Stimulated activated CD4-positive, alpha-beta T cell treated with anti-CD3 and anti-CD28 coated beads, Interleukin-12 subunit alpha, Interleukin-12 subunit beta, amount 100 ng/mL, for 4 hours (primary cell): Measurements from ENCODE around the gene LHFPL2.
"Not testable (repeated sequence)": the region's sequence is repeated elsewhere in the genome, so short reads cannot be mapped to it uniquely, and the experiment has no call there.

Experiments
- DNase-seq: peaks from one replicate; pipeline ENCODE4 v3.0.0-alpha.2; 2020

LHFPL2 gene

DNA sequence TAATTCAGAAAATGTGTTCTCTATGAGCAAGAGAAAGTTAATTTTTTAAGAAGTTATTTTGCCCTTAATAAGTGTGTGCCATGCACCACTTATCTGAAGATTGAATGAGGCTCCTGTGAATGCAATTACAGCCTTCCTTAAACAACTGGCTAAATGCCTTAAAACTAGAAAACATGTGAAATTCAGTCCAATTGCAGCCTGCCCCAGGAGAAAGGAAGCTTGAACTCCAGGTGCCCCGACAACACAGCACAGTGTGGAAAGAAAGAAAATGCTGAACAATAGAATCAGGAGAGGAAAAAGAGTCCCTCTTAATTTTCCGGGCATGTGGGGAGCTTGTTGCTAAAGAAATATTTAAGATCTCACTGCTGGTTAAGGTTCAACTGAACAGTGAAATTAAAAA is 8.8 kb downstream of the LHFPL2 start:
- no peak for DNase-seq

DNA sequence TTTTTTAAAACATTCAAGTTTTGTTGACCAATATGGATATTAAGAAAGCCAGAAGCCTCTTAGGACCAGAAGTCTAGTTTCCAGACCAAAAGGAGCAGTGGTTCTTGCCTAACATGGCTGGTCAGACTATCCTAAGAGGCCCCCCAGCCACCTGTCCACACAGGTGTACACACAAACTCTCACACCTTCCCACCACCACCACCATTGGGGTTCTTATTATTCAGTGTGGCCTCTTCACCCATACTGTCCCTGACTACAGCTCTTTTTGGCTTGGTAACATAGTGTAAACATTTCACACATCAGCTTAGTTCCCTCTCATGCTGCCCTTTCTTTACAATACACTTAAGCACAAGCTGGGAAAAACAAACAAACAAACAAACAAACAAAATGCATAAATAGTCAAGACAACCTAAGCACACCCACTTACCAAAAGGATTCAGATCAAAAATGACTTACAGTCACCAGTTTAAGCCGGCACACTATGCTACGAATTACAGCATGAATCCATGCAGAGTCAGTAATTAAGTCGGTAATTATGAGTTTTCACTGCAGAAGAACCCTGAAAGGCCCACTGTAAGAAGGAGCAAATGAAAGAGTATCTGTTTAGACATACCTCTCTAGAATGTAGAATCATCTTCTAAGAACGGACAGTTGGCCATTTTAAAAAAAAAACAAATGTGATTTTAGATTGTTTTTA is 9.5 kb downstream of the LHFPL2 start:
- no peak for DNase-seq

DNA sequence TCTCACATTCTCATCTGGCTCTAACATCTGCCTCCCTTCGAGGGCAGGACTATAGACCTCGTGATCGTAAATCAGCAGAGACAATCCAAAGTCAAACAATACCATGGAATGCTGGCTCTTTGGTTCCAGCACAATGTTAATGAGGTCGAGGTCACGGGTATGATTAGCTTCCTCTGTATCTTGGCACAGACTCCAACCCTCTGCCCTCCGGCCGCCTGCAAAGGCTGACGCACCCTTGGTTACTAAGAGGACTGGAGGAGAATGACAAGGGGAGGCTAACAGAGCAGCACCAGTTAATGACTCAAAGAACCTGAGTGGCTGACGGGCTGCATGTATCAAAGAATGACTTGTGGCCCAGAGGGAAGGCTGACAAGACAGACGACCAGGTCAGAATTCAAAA is 10.1 kb downstream of the LHFPL2 start:
- DNase-seq, result no peak

DNA sequence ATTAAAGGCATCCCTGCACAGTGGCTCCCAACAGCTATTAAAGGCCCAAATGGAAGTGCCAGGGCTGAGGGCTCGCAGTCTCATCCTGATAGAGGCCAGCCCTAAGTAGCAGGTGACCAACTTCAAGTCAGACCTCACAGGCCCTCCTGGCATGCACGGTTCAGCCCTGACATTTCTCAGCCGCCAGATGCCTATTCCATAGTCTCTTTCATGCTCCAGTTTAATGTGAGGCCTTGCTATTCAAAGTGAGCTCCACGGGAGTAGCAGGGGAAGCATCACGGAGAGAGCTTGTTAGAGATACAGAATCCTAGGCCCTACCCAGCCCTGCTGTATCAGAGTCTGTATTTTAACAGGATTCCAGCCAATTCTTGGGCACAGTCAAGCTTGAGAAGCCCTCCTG is 11.1 kb downstream of the LHFPL2 start:
- DNase-seq, result no peak

DNA sequence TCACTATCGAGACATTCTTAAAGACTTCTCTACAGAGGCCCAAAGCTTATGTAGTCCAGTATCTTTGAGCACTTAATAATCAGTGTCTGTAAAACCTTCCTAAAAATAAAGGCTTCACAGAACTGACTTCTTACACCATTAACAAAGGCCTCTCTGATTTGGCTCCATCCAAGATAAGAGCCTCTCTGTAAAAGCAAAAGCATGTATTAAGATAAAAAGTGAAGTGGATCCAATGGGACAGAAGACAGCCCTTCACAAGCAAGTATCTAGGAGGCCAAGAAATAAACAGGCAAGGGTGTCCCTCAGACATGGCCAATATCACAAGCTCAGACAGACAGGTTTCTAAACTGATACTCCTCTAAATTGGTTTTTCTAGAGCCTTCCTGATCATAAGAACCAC is 11.9 kb downstream of the LHFPL2 start:
- DNase-seq, result no peak

DNA sequence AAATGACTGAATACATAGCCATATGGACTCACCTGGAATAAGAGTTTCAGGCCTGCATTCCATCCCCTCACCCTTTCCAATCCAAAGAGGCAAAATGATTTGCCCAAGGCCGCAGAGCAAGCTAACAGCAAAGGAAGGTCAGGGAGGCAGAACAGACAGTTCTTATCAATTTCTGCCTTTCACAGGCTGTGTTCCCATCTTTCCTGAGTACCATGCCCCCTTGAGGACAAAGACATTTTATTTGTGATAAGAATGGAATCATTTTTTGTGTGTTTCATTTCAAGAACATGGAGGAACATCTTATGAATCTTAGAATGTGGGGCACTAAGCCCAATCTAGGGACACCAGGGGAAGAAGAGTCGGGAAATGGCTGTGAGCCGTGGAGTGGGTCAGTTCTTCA is 13.9 kb downstream of the LHFPL2 start:
- no peak for DNase-seq

DNA sequence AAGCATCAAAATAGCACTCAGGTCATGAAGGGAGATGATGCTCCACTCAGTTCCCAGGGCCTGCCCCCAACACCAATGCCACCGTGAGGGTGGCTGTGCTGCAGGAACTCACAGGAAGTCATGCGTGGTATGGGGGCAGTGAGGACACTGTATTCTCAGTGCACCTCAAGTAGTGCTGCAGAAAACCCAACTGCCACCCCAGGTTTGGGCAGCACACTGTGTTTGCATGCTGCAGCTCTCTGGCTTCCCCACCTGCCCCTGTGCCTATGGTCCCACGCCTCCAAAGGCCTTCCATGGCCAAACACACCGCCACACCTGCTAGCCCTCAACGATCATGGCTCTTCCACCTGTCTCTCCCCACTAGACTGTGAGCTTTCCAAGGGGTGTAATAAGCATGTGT is 14.3 kb downstream of the LHFPL2 start:
- no peak for DNase-seq

DNA sequence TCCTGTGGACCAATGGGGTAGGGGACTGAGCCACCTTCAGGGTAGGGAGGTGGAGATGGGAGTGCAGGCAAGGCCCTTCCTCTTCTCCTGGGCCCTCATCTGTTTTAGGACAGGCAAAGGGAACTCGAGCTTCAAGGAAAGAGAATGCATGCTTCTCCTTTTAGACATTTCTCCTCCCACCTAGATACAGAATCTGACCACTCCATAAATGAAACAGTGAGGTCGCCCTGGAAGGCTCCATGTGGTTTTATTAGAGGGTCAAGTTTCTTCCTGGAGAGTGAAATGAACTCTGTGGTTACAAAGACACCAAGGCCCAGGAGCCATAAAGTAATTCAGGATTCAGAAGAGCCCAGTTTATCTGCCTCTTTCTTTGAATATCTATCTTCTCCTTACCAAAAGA is 14.9 kb downstream of the LHFPL2 start:
- no peak for DNase-seq

DNA sequence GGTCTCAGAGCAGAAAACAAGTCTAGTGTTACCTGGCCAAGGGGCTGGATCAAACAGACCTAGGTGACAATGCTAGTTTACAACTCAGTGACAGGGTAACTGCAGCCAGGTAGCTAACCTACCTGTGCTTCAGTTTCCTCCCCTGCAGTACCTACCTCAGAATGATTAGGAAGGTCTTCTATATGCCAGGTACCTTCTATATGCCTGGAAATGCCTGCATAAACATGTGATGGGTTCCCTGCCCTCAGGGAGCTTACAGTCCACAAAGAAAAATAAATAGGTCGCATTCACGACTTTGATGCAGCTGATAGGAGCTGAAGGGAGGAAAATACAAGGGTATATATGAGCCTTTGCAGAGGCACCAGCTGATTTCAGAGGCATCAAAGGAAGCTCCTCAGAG is 16.1 kb downstream of the LHFPL2 start:
- no peak for DNase-seq

DNA sequence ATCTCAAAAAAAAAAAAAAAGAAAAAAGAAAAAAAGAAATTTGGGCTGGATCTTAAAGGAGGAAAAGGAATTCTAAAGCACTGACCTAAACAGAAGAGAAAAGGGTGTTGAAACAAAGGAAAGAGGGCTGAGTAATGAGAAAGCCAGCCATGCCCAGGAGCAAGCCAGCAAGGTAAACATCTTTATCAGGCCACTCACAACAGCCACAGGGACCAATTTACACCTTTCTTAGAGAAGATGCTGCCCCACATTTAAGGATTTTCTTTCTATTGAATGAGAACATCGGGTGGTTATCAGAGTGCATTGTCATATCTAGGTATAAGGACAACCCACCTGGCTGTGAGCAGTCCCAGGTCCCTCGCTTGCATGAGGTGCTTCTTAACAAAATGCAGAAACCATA is 16.6 kb downstream of the LHFPL2 start:
- DNase-seq, result no peak

DNA sequence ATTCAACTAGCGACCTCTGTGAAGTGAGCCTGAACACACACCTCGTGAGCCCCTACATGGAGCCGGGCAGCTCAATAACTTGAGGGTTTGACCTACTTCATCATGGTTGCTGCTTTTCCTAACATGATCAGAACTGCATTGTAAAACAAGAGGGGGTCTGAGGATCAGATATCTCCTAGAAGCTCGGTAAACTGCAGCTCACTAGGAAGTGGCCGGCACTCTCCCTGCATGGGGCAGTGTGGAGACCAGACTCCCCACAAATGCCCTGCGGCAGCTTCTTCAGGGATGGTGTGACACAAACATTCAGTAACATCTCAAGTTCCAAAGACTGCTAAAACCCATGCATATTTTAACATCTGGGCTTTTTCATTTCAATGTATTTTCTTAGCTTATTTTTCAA is 18.5 kb downstream of the LHFPL2 start:
- DNase-seq, result no peak

DNA sequence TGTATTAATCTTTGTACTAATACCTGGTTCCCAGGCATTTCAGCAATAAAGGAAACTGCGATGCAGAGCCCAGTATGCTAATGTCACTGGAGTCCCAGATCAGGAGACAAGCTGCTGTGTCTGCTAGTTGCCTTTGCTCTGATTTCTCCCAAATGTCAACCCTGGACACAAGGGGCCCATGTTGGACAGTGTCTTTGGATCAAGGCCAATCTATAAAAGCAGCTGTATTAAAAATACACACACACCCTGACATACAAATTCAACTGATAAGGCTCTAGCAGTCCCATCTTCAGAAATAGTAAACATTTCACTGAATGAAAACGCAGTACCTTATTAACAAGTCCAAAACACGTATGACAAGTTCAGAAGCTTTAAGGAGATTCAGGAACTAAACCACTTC is 18.9 kb downstream of the LHFPL2 start:
- no peak for DNase-seq

DNA sequence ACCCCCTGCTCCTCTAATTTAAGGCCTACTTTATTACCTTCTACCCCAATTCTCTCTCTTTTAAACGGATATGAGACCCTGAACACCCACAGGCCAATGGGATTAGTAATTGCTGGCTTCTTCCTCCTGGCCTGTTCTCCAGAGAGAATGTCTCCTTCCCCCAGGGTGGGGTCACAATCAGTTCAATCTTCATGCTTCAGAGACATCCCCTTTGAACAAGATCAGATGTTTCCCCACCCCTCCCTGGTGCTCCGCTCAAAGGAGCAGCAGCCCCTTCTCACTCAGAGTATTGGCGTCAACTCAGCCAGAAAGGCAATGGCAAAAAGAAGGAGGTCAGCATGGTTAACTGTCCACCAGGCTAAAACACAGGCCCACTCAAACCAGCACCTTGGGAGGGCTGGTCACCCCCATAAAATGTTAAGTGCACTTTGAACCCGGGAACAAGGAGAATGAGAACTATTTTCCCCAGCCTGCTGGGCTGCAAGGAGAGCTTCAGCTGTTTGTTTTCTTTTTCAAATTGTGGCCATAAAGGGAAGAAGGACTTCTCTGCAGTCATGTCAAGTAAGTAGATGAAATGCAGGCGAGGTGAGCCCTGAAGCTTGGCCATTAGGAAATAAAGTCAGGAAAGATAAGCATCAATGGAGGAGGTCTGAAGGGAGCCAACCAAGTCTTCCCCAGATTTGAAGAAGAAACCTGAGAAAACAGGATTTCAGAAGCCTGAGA is 20.1 kb downstream of the LHFPL2 start:
- DNase-seq, result no peak

DNA sequence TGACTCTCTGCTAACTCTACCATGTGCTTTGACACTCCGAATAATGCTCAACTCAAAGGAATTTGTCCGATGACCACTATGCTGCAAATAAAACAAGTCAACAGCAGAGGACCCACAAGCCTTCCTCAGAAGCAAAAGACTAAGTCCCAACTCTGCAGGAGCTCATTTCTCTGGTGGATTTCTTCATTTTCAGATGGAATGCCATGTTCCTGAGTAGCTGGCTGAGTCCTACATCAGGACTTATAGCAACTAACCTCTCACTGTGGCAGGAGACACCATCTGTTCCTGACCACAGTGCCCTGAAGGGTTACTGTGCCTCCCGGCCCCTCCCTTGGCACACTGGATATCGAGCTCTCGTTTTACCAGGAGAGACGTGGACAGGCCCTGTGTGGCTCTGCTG is 20.8 kb downstream of the LHFPL2 start:
- no peak for DNase-seq

DNA sequence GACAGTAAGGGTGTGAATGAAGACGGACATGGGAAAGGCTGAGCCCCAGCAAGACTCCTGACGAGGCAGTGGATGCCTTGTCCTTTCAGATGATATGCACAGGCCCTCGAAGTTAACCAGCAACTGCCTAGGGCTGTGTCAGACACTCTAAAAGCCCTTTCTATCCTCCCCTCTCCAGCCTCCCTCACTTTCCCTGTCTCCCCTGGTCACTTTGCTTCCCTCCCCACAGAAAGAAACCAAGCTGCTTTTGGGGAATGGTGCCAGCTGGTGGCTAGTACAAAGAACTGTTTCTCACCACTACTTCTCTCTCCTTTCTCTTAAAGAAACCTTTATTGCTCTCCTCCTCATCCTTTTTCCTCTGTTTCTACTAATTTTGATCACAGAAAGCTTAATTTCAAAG is 21.4 kb downstream of the LHFPL2 start:
- DNase-seq, result no peak

DNA sequence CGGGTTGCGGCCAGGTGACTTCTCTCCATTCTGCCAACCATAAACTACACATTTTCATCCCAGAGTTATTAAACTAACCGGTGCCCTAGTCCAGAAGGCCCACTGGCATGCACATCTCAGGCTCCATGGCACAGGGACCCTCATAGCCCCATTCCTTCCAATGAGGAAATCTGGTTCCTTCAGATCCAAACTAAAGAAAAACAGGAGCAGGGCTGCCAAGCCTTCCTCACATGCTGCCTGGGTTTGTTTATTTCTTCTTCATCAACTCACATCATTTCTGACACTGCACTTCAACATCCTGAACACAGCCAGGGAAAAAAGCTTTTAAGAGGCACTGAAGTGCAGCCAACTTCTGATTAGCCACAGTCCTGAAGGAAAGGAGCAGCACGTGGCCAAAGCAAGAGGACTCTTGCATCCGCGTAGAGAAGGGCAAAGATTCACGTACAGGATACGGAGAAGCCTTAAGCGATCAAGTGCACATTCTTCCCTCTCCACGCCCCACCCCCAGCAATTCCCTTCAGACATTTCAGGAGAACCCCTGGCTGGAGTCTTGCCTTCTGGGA is 22.5 kb downstream of the LHFPL2 start:
- DNase-seq, result no peak

DNA sequence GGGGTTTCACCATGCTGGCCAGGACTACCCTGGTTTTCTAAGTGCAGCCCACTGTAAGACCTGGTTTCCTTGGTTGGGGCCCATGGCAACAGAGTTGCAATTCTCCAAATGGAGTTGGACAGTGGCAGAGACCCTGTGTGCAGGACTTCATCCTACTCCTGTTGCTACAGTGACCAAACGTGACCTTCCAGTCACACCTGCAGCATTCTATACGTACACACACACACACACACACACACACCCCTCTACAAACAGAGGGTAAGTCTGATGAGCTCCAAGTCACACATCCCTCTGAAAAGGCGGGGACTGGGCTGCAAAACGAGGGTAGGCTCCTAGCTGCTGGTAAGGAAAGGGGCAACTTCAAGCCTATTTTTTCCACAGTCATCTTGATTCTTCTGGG is 23.6 kb downstream of the LHFPL2 start:
- no peak for DNase-seq

DNA sequence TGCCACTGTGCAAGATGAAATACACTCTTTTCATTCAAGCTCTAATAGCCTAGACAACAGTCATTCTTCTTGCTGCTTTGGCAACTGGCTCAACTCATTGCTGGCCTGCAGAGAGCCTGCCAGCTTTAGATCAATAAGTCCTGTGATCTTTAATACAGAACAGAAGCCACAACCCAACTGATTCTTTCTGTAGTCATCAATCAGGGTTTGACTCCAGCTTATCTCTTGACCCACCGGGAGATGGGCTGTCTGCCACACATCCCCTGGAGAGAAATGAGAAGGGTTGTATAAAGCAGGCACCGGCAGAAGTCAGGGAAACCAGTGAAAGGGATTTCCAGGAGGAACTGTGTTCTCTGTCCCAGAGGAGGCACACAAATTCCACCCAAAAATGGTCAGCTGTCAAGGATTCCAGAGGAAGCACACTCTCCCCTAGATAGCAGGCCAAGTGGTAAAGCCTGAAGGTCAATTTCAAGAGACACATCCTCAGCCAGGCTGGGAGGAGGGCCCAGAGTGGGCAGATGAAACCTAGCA is 24.5 kb downstream of the LHFPL2 start:
- DNase-seq, result no peak

DNA sequence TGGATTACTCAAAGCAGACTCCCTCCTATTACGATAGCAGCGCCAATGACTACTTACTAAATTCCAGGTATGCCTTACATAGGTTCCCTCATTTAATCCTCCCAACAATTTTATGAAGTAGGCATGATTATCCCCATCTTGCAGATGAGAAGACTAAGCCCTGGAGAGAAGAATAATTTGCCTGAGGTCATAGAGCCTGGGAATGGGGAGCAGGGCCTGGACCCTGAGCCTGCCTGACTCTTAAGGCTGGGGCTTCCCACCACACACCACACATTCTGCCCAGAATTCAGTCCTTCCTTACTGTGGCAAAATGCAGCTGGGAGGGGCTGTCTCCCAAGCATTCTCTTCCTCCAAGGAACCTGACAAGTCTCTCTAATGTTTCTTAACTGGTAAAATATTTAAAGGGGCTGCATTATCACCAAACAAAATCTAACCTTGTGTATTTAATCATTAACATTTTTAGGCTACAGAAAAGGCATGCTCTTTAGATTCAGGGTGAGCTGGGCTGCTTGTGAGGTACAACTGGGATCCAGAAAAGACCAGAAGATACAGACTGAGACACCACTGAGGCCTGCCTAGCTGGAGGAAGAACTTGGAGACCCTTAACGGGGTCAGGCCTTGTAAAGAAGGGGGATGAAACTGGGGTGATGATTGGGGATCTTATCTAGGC is 26.1 kb downstream of the LHFPL2 start:
- DNase-seq, result no peak

DNA sequence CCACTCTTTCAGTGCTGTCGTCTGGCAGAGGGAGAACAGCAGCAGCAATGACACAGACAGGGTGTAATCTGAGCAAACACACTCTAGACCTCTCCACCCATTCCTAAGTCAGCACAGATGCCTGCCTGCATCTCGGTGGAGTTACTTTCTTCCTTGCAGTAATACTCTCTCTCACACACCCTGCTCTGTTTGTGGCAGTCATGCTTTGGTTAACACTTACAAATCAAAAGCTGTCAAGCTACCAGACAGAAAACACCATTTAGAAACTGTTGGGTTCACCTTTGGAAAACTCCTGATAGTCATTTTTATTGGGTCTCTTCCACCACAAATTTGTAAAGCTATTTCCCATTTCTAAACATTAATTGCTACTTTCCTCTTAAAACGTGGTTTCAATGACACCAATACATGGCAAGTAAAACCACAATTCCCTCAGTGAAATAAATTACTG is 27.3 kb downstream of the LHFPL2 start:
- DNase-seq, result no peak

DNA sequence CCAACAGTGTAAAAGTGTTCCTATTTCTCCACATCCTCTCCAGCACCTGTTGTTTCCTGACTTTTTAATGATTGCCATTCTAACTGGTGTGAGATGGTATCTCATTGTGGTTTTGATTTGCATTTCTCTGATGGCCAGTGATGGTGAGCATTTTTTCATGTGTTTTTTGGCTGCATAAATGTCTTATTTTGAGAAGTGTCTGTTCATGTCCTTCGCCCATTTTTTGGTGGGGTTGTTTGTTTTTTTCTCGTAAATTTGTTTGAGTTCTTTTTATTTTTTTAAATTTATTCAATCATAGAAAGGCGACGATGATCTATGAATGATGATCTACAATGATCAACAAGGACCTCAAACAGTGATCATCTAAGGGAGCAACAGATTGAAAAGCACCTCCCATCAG is 28.5 kb downstream of the LHFPL2 start:
- DNase-seq, result not testable (repeated sequence)

DNA sequence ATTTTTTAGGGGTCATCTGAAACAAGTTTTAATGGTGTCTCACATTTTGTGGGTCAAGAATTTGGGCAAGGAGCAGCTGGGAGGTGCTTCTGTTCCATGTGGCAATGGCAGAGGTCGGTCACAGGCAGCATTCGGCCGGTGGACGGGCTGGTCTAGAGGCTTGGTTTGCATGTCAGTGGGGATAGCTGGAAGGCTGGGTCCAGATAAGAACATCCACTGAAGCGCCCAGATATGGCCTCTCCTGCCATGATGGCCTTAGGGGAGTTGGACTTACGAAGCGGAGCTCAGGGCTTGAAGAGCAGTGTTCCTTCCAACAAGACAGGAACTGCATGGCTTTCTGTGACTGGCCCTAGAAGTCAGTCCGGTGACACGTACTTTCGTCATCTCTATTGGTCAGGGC is 30.3 kb downstream of the LHFPL2 start:
- no peak for DNase-seq

DNA sequence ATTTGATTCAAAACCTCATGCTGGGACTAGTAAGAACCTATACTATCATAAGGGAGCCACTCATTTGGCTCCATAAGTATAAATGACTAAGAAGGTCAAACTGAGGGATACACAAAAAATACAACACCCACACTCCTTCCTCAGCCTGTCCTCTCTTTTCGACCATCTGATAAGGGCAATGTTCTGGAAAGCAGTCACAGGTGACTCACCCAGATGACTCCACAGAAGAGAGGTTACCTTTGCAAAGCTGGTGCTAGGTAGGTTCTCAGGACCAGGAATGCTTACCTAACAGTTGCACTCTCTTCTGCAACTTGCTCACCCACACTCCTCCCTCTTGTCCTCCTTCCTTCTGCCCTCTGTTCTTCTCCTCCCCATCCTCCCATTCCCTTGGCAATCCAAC is 32.9 kb downstream of the LHFPL2 start:
- DNase-seq, result no peak

DNA sequence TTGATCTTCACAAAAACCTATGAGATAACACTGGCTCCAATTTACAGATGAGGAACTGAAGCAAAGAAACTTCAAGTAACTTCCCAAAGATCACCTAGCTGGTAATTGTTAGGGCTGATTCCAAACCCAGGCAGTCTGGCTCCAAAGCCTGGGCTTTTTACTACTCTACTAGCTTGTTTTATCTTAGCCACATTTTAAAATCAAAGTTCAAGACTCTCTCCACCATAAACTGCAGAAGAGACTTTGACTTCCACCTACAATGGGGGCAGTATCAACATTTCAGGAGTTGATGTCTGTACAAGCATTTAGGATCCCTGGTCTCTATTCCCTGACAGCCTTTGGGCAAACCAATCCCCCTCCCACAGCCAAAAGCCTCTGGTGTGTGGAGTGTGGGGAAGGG is 33.8 kb downstream of the LHFPL2 start:
- no peak for DNase-seq
